ACHN (cell line): Measurements from ENCODE around the gene GSN.
"Not testable (repeated sequence)": the region's sequence is repeated elsewhere in the genome, so short reads cannot be mapped to it uniquely, and the experiment has no call there.

Experiments
- DNase-seq: peaks from one replicate; pipeline ENCODE4 v3.0.0-alpha.2; 2015
- in situ Hi-C: cut with HindIII; loops from 2 replicates; pipeline ENCODE4 v1.10.0; 2017; ENCODE audit warnings: low sequenced_read_pairs, low pct_ligation_motif_present, low pct_unique_long_range_greater_than_20kb

GSN gene

GRCh38 chr9:121282277-121283079 lies 14.5 kb downstream of the GSN start:
- DNase-seq, result no peak

GRCh38 chr9:121283080-121283398 lies 15.1 kb downstream of the GSN start:
- in situ Hi-C loops, result no loop called here

More at GRCh38 chr9:121282277-121283079, 14.5 kb downstream of the GSN start:
- in situ Hi-C loops, result no loop called here

GRCh38 chr9:121283856-121284732 lies 16.1 kb downstream of the GSN start:
- no peak for DNase-seq
- in situ Hi-C loops, result no loop called here

More at GRCh38 chr9:121283080-121283398, 15.1 kb downstream of the GSN start:
- DNase-seq, result no peak

GRCh38 chr9:121284733-121285451 lies 16.9 kb downstream of the GSN start:
- in situ Hi-C loops, result no loop called here
- DNase-seq, result no peak

GRCh38 chr9:121285835-121286687 lies 18.1 kb downstream of the GSN start:
- in situ Hi-C loops, result no loop called here
- DNase-seq, result no peak

- DNase-seq, result no peak
- in situ Hi-C loops, result no loop called here
Measured at GRCh38 chr9:121286688-121286972, 18.7 kb downstream of the GSN start.

- DNase-seq, result peak; percentile 86
- in situ Hi-C loops, result no loop called here
Measured at GRCh38 chr9:121286973-121287741, 19.2 kb downstream of the GSN start.

GRCh38 chr9:121288673-121289025 lies 20.7 kb downstream of the GSN start:
- DNase-seq, result no peak

GRCh38 chr9:121289026-121289771 lies 21.2 kb downstream of the GSN start:
- in situ Hi-C loops, result no loop called here
- no peak for DNase-seq

More at GRCh38 chr9:121288673-121289025, 20.7 kb downstream of the GSN start:
- in situ Hi-C loops, result no loop called here

- in situ Hi-C loops, result no loop called here
- DNase-seq, result no peak
Measured at GRCh38 chr9:121289772-121290370, 21.9 kb downstream of the GSN start.

- DNase-seq, in situ Hi-C loops: not testable (repeated sequence)
Measured at GRCh38 chr9:121291536-121291935, 23.6 kb downstream of the GSN start.

- in situ Hi-C loops, result no loop called here
- DNase-seq, result no peak
Measured at GRCh38 chr9:121292051-121292450, 24.1 kb downstream of the GSN start.

- DNase-seq, result no peak
- in situ Hi-C loops, result no loop called here
Measured at GRCh38 chr9:121292801-121293241, 24.9 kb downstream of the GSN start.

- DNase-seq, result no peak
- in situ Hi-C loops, result no loop called here
Measured at GRCh38 chr9:121294151-121294743, 26.3 kb downstream of the GSN start.

GRCh38 chr9:121294866-121295661 lies 27.1 kb downstream of the GSN start:
- in situ Hi-C loops, result no loop called here
- DNase-seq, result no peak
